K562 (cell line): ENCODE measurements around the gene LSM4. TPM values are rescaled to one million over a fixed set of nuclear protein-coding genes. Genes with fewer than 3 reads are reported as not detected.

Source experiments
- CBX2 ChIP-seq: fragments of 200-600 bp; sonication (generic); IDR thresholded peaks from one replicate; pipeline ENCODE4 v1.6.1; 2012; ENCODE audit warnings: mild to moderate bottlenecking, low read length, inconsistent platforms; ENCODE audit not compliant: insufficient read depth, poor library complexity, severe bottlenecking
- EGR1 ChIP-seq: fragments of 450-650 bp; conservative IDR thresholded peaks from 2 replicates; pipeline ENCODE4 v1.6.1; 2017; ENCODE audit warnings: mild to moderate bottlenecking
- FOSL1 ChIP-seq: fragments of 200-800 bp; sonication (Bioruptor generic); conservative IDR thresholded peaks from 2 replicates; pipeline ENCODE4 v1.6.1; 2016; ENCODE audit warnings: missing genetic modification characterization, missing compliant biosample characterization
- IRF9 ChIP-seq: fragments of 450-650 bp; IDR thresholded peaks from 2 replicates; pipeline ENCODE4 v1.6.1; 2016; ENCODE audit warnings: missing biosample characterization, missing genetic modification characterization
- KAT8 ChIP-seq: fragments of 450-650 bp; IDR thresholded peaks from 2 replicates; pipeline ENCODE4 v1.6.1; 2016; ENCODE audit warnings: low read depth, mild to moderate bottlenecking
- KLF10 ChIP-seq: fragments of 250-450 bp; sonication (Bioruptor Pico); IDR thresholded peaks from 2 replicates; pipeline ENCODE4 v1.6.1; 2021; ENCODE audit warnings: matching md5 sums
- PHF8 ChIP-seq: fragments of 200-600 bp; sonication (generic); IDR thresholded peaks from 2 replicates; pipeline ENCODE4 v1.6.1; 2012; ENCODE audit warnings: mixed run types, mild to moderate bottlenecking, inconsistent platforms, low read length, moderate library complexity, borderline replicate concordance
- SNRNP70 ChIP-seq: fragments of 200-400 bp; formaldehyde crosslinking; optimal IDR thresholded peaks from 2 replicates; pipeline ENCODE3; 2017; ENCODE audit warnings: low read depth, low read length
- SOX6 ChIP-seq: fragments of 450-650 bp; IDR thresholded peaks from 2 replicates; pipeline ENCODE4 v1.6.1; 2014; ENCODE audit warnings: mild to moderate bottlenecking
- TAL1 ChIP-seq: fragments of 450-650 bp; IDR thresholded peaks from 2 replicates; pipeline ENCODE4 v1.6.1; 2016; ENCODE audit warnings: mild to moderate bottlenecking
- ZFP1 ChIP-seq: fragments of 450-650 bp; formaldehyde crosslinking; IDR thresholded peaks from 2 replicates; pipeline ENCODE4 v1.4.0; 2020; ENCODE audit warnings: mild to moderate bottlenecking, mixed read lengths
- ZNF143 ChIP-seq: sonication (generic); formaldehyde crosslinking; IDR thresholded peaks from 2 replicates; pipeline ENCODE4 v1.9.0; 2022; ENCODE audit warnings: mild to moderate bottlenecking, missing genetic modification reagents
- ZNF696 ChIP-seq: fragments of 250-450 bp; sonication (Bioruptor Pico); conservative IDR thresholded peaks from 2 replicates; pipeline ENCODE4 v1.4.0; 2020; ENCODE audit warnings: mild to moderate bottlenecking, moderate library complexity
- ZNF707 ChIP-seq: fragments of 250-450 bp; sonication (Bioruptor Pico); conservative IDR thresholded peaks from 2 replicates; pipeline ENCODE4 v1.8.0; 2022; ENCODE audit warnings: inconsistent platforms, mild to moderate bottlenecking, moderate library complexity
- ZNF77 ChIP-seq: fragments of 250-450 bp; sonication (Bioruptor Pico); IDR thresholded peaks from 2 replicates; pipeline ENCODE4 v1.5.0; 2020
- polyA plus RNA-seq, 8 experiments: library from polyadenylated mRNA; depleted of rRNA in 4 of 8; stranded (reverse) in 5 of 8; unstranded in 3 of 8; fragments of >200 nt; fragmentation: Nextera tagmentation in 2 of 8; fragmentation: Illumina TruSeq in 1 of 8; extraction: Ambion mirVana in 2 of 8; extraction: Trizol in 1 of 8; gene quantifications; 2 replicates each; pipeline versions ENCODE4 v1.2.1 to v1.2.3, GENCODE V29; 2011 to 2014; ENCODE audit warnings: inconsistent platforms in 1 of 8, missing spikeins in 1 of 8
- total RNA-seq, 7 experiments: library from RNA; depleted of rRNA in 6 of 7; stranded (reverse); fragments of >200 nt in 6 of 7; fragmentation: Illumina TruSeq in 2 of 7; extraction: Trizol in 2 of 7; gene quantifications; 2 replicates each; pipeline versions ENCODE4 v1.2.1 to v1.2.3, GENCODE V29; 2011 to 2021; ENCODE audit warnings: low replicate concordance in 1 of 7
- TF ChIP-seq, protein P1 (sequence below), 2 experiments: fragments of 450-650 bp in 1 of 2; sonication (generic) in 1 of 2; formaldehyde crosslinking in 1 of 2; IDR thresholded peaks in 1 of 2; conservative IDR thresholded peaks in 1 of 2; 2 replicates each; pipeline versions ENCODE4 v1.6.1 to v1.8.1; 2016 to 2023; ENCODE audit warnings: mild to moderate bottlenecking in 2 of 2, moderate library complexity in 2 of 2, inconsistent platforms in 1 of 2, missing genetic modification reagents in 1 of 2
- TF ChIP-seq, protein P2 (sequence below): sonication (generic); formaldehyde crosslinking; IDR thresholded peaks from 2 replicates; pipeline ENCODE4 v1.9.0; 2022; ENCODE audit warnings: mild to moderate bottlenecking, missing genetic modification reagents
- TF ChIP-seq, protein P3 (sequence below): sonication (generic); formaldehyde crosslinking; IDR thresholded peaks from 2 replicates; pipeline ENCODE4 v1.8.1; 2023; ENCODE audit warnings: mild to moderate bottlenecking, missing genetic modification reagents
- TF ChIP-seq, protein P4 (sequence below), 2 experiments: IDR thresholded peaks; 2 replicates each; pipeline ENCODE4 v1.6.1; 2012; ENCODE audit warnings: improper control_type of control experiment in 2 of 2, low read depth in 2 of 2, low read length in 2 of 2, borderline replicate concordance in 1 of 2
- TF ChIP-seq, protein P5 (sequence below): fragments of 250-450 bp; sonication (Bioruptor Pico); IDR thresholded peaks from 2 replicates; pipeline ENCODE4 v1.5.0; 2021

LSM4 gene
- total and polyA plus RNA-seq, 9 of the 15 experiments (the other 6 are each of a cell fraction or from before 2014, with no cell fraction given) = 11.9 to 763 (median 202) TPM

DNA sequence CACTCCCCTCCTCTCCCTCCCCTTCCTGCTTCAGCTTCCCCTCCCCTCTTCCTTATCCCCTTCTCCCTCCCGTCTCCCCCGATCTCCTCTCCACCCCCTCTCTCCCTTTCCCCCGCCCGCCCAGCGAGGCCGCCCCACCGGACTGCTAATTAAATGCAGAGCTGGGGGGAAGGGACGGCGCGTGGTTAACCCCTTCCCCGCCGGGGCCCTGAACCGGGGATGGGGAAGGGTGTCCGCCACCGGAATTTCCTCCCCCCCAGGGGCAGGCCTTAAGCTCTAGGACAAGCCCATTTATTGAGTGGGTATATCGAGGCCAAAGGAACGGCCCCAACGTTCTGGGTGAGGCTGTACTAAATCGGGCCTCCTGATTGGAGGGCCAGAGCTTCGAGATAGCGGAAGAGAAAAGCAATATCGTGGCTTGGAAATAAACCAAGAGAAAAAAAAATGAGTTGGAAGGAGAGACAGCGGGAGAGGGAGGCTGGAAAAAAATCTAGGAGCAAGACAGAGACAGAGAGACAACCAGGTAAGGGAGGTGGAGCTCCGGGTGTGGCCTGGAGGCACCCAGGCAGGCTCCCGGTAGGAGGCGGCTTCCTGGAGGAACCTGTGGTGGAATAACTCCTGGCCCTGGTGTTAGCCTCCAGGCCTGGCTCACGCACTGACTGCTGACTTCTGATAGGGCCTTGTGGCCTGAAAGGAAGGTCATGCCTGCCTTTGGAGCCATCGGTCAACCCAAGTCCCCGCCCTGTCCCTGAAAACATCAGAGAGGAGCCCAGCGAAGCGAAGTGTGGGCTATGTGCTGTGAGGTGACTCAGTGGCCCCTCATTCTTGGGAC, 29.9 kb downstream of the LSM4 start (continued):
- TF ChIP-seq, protein P1, sequence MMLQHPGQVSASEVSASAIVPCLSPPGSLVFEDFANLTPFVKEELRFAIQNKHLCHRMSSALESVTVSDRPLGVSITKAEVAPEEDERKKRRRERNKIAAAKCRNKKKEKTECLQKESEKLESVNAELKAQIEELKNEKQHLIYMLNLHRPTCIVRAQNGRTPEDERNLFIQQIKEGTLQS (IDR thresholded peaks at IDR 0.05) = 0 out of 2 replicates have a peak, but pooled peaks have one; percentile 43
- TF ChIP-seq, protein P1 (CRISPR knock-in tag; conservative IDR thresholded peaks at IDR 0.05) = peak; percentile 53; the same call in 1 of the 2 replicates
- no peak for TF ChIP-seq ZNF696
- TF ChIP-seq ZNF143 (CRISPR knock-in tag) = no peak
- no peak for TF ChIP-seq PHF8
- TF ChIP-seq EGR1 = peak; percentile 48; the same call in 1 of the 2 replicates
- no peak for TF ChIP-seq ZNF77 (CRISPR knock-in tag)
- peak; percentile 28; the same call in 1 of the 2 replicates for TF ChIP-seq TAL1
- no peak for TF ChIP-seq IRF9 (tag)
- TF ChIP-seq, protein P2, sequence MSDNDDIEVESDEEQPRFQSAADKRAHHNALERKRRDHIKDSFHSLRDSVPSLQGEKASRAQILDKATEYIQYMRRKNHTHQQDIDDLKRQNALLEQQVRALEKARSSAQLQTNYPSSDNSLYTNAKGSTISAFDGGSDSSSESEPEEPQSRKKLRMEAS (CRISPR knock-in tag) = peak; percentile 83
- TF ChIP-seq SOX6 = no peak; the same call in 1 of the 2 replicates
- TF ChIP-seq, protein P3, sequence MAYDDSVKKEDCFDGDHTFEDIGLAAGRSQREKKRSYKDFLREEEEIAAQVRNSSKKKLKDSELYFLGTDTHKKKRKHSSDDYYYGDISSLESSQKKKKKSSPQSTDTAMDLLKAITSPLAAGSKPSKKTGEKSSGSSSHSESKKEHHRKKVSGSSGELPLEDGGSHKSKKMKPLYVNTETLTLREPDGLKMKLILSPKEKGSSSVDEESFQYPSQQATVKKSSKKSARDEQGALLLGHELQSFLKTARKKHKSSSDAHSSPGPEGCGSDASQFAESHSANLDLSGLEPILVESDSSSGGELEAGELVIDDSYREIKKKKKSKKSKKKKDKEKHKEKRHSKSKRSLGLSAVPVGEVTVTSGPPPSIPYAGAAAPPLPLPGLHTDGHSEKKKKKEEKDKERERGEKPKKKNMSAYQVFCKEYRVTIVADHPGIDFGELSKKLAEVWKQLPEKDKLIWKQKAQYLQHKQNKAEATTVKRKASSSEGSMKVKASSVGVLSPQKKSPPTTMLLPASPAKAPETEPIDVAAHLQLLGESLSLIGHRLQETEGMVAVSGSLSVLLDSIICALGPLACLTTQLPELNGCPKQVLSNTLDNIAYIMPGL (CRISPR knock-in tag) = no peak
- no peak for TF ChIP-seq ZFP1 (CRISPR knock-in tag)
- TF ChIP-seq FOSL1 (tag) = no peak
- TF ChIP-seq ZNF707 (CRISPR knock-in tag) = no peak
- no peak for TF ChIP-seq CBX2
- TF ChIP-seq KLF10 (CRISPR knock-in tag) = no peak
- TF ChIP-seq, protein P4, sequence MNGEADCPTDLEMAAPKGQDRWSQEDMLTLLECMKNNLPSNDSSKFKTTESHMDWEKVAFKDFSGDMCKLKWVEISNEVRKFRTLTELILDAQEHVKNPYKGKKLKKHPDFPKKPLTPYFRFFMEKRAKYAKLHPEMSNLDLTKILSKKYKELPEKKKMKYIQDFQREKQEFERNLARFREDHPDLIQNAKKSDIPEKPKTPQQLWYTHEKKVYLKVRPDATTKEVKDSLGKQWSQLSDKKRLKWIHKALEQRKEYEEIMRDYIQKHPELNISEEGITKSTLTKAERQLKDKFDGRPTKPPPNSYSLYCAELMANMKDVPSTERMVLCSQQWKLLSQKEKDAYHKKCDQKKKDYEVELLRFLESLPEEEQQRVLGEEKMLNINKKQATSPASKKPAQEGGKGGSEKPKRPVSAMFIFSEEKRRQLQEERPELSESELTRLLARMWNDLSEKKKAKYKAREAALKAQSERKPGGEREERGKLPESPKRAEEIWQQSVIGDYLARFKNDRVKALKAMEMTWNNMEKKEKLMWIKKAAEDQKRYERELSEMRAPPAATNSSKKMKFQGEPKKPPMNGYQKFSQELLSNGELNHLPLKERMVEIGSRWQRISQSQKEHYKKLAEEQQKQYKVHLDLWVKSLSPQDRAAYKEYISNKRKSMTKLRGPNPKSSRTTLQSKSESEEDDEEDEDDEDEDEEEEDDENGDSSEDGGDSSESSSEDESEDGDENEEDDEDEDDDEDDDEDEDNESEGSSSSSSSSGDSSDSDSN (IDR thresholded peaks at IDR 0.05; ENCODE audit: borderline replicate concordance in 1 of 2, low read depth in 2 of 2, low read length in 2 of 2) = peak in 1 of 2 experiments; percentile 23; a peak in 1 of 4 replicates
- TF ChIP-seq, protein P5, sequence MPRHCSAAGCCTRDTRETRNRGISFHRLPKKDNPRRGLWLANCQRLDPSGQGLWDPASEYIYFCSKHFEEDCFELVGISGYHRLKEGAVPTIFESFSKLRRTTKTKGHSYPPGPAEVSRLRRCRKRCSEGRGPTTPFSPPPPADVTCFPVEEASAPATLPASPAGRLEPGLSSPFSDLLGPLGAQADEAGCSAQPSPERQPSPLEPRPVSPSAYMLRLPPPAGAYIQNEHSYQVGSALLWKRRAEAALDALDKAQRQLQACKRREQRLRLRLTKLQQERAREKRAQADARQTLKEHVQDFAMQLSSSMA (CRISPR knock-in tag) = no peak
- no peak for TF ChIP-seq SNRNP70
- no peak for TF ChIP-seq KAT8
